NCI-H2081 treated with DMSO at 0.1 percent for 48 hours (cell line): ENCODE results near the gene SYT9.

Experiments used
- DNase-seq: peaks from one replicate; lab custom pipeline; 2025; lab: John Stamatoyannopoulos, UW

The SYT9 gene

DNA sequence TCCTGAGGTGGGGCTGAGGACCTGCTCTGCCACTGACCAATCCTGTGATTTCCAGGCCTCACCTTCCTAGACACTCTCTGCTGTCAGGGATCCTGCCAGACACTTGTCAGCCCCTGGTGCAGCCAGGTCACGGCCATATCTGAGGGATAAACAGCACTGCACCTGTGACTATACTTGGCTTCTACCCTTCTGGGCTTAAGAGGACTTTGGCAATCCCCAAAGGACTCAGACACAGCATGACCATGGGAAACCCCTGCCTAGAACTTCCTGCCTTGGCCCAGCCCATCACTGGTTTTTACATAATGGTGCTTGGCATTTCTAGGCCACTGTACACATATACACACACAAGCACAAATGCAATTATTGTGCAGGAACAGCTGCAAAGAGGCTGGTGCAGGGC is 222.0 kb downstream of the SYT9 start:
- DNase-seq: no peak

DNA sequence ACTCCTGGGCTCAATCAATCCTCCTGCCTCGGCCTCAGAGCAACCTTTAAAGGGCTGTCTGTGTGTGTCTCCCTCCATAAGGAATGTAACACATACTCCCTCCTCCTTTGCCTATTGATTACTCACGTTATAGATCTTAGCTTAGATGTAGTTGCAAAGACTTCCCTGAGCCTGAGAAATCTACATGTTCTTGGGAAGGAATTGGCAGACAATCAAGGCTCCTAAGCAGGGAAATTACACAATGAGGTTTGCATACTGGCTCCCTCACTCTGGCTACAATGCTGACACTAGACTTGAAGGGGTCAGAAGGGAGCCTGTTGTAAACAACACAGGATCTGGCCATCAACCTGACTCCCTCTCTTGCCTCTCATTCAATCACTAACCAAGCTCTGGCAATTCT is 228.4 kb downstream of the SYT9 start:
- DNase-seq: no peak

DNA sequence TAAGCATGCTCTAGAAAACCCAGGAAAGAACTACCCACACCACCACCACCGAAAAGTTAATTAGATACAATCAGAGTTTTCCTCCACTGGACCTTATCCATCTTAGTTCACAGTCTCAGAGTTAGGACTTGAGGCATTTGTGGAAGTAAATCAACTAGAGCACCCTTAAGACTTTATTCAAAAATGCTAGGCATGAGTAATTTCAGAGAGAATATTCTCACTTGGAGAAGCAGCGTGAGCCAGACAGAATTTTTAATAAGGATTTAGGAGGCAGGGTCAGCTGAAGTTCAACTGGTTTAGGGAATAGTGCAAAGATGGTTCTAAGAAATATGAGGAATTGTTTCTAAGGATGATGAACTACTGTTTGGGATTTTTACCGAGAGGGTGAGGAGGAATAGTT is 232.4 kb downstream of the SYT9 start:
- DNase-seq: no peak

DNA sequence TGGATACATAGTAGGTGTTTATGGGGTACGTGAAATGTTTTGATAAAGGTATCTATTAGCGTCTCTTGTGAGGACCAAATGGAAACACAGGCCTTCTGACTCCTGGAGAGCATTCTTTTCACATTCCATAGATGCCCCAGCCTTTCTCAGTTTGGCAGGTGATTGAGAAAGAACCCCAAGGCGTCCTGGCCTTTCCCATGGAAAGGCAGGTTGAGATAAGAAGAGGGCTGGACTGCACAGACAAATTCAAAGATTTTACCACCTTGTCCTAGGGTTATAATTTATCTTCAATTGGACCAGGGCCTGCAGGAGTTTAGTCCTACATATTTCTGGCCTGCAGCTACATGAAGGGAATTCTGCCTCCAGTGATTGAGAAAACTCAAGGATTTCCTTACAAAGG is 232.9 kb downstream of the SYT9 start:
- no peak for DNase-seq

DNA sequence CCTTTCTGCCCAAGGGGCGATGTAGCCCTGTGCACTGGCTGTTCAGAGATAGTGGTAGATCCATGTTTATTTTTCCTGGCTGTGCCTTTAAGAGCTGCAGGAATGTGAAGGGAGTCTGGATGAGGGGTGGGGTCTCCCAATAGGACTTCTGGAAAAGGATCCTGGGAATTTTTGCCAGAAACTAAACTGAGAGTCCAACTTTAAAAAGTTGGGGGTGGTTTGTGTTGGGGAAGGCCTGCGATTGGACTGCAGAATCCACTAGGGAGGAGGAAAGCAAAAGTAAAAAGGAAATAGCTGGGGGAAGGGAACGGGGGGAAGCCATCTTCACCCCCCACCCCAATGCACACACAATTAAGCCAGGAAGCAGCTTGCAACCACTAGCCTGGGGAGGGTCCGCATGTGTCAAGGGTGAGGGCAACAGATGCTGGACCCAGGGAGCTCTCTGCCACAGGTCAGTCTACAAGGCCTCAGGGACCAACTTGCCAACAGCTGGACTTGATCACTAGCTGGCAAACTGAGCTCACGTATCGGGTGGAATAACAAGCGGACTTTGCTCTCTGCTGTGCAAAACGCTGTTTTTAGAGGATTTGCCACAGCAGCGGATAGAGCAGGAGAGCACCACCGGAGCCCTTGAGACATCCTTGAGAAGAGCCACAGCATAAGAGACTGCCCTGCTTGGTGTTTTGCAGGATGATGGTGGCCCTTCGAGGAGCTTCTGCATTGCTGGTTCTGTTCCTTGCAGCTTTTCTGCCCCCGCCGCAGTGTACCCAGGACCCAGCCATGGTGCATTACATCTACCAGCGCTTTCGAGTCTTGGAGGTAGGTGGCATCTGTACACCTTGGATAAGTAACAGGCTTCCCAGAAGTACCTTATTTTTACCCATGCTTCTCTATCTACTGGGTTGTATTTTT is 233.7 kb downstream of the SYT9 start, which contains the start of gene OLFML1:
Gene OLFML1 (plus strand): TSS at position 321 of the 912 bp plus-strand sequence. CDS start 370 bp downstream, at position 691.
- no peak for DNase-seq

DNA sequence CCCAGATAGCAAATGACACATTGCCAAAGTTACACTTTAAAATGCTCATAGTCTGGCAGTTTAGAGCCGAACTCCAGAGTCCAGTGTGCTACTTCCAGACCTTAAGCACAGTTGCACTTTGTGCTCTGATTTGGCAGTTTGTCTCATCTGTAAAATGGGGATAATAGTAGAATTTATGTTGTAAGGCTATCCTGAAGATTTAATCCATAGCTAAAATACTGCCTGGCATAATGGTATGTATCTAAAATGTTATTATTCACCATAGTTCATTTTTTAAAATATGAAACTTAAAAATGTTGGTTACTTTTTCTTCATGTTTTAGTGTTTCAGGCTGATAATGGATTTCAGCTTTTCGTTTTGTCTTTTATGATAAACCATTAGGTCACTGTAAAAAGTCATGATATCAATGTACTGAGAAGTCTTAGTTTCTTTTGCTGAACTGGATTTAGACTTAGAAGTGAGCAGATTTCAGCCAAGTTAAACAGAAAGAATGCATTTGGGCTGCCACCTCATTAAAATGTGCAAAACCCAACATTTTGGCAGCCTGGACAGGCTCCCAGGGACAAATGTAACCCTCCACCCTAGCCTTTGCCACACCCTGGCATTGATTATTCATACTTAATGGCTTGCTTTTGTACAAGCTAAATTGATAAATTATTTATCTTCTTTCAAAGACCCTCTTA is 234.5 kb downstream of the SYT9 start:
- no peak for DNase-seq

DNA sequence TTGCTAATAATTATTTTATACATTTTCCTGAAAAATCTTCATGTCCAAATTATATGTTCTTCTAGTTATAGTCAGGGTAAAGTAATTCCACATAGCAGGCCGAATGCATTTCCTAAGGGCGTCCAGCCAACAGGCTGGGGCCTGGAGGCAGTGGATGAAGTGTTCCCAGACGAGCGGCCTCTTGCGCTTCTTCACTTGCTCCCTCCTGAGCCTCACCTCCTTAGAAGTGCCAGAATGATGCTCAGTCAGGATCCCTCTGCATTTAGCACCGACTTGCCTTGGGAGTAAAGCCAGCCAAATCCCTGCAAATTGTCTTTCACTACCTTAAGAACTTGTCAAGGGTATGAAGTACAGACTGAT is 235.1 kb downstream of the SYT9 start:
- DNase-seq: no peak

DNA sequence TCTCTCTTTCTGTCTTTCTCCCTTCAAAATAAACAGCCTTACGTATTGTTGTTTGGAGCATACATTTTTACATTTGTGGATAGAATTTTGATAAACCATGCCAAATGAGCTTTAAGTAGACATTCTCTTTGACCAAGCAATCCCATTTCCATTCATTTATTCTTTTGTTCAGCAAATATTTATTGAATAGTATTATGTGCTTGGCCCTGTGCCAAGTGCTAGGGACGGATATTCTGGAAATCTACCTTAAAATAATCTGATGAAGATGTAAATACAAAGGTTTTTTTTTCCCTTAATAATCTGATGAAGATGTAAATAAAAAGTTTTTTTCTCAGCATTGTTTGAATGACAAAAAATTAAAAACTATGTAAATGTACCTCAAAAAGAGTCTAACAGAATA is 235.7 kb downstream of the SYT9 start:
- no peak for DNase-seq

DNA sequence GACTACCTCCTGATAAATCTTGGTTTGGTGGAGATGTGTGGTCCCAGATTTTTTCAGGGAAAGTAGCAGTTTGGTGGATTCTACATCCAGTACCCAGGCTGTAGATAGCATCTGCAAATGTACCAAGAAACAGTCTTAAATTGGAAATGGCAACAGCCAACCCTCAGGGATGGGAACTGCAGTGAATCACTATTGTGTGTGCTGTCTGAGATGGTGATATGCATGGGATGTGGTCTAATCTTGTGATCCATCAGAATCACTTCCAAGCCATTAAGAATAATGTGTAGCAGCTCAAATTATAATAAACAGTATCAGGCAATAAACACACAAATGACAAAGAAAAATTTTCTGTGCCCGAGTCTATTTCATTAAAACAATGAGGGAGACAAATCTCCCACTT is 237.0 kb downstream of the SYT9 start:
- no peak for DNase-seq

DNA sequence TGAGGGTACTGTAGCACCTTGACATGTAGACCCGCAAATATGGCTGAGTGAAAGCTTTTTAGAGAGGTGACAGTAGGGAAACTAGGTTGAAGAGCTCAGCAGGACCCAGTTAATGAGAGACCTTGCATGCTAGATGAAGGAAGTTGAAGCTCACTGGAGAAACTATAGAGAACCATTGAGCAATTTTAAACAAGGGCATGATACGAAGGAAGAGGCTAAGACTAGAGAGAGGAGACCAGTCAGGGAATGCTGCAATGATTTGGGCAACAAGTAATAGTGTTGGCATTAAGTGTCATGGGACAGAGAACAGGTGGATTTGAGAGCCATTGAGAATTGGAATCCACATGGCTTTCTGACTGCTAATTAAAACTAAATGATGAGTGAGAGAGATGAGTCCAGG is 237.7 kb downstream of the SYT9 start:
- no peak for DNase-seq

DNA sequence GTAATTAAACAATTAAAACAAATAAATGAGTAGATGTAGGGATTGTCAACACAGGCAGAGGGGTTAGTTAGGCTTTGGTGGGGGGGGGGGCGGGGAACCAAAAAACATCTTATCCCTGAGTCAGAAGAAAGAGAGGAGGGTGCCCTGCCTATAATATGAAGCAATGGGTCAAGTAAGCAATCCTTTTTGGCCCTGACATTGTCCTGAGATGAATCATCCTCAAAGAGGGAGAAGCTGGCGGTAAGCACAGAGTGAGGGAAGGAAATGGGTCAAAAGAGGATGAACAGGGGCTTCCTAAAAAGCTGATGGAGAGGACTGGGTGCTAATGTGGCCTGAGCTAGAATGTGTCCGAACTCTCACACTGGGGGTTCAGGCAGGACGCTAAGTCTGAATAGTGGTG is 238.3 kb downstream of the SYT9 start:
- no peak for DNase-seq

DNA sequence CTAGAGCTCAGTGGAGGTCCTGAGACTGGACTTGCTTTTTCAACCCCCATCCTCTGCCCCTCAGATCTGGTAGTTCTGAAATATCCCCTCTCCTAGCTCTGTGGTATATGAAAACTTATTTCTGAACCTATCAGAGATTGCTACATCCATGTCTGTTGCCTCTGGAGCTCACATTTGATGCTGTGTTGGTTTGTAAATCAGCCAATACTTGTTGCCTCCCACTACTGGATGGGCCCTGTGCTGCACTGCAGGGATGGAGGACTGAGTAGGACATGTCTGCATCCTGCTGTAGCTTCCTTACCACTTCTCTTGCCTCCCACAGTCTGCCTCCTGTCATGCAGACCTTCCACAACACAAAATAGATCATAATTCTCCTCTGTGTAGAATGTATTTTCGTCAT is 238.8 kb downstream of the SYT9 start:
- no peak for DNase-seq

DNA sequence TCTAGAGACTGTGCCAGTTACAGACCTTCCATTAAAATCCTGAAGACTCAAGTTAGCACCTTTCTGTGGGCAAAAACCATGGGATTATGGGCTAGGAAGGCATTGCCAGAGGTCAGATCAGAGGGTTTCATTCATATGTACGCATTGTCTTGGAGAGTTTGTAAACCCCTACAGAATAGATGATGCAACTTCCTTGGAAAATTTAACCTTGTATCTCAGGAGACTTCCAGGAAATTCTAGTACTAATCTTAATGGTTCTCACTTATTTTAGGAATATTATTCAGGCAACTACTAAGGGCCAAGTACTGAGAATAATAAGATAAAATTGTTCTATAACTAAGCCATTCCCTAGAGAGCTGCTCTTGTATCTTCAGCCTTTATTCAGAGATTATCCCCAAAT is 240.5 kb downstream of the SYT9 start:
- DNase-seq: no peak

DNA sequence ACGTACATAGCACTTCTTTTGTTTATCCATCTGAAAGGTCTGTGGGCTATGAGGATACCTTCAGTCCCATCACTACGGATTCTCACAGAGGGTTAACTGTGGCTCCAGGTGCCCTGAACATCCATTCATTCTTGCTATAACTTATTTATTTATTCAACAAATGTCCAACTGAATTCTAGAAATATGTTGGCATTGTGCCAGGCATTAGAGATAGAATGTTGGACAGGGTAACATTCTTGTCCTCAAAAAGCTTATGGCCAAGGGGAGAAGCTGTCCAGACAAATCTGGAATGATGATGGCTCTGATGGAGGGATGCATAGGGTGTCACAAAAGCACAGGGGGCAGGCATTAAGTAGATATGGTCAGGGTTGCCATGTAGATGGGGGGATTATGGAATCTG is 242.0 kb downstream of the SYT9 start:
- no peak for DNase-seq

DNA sequence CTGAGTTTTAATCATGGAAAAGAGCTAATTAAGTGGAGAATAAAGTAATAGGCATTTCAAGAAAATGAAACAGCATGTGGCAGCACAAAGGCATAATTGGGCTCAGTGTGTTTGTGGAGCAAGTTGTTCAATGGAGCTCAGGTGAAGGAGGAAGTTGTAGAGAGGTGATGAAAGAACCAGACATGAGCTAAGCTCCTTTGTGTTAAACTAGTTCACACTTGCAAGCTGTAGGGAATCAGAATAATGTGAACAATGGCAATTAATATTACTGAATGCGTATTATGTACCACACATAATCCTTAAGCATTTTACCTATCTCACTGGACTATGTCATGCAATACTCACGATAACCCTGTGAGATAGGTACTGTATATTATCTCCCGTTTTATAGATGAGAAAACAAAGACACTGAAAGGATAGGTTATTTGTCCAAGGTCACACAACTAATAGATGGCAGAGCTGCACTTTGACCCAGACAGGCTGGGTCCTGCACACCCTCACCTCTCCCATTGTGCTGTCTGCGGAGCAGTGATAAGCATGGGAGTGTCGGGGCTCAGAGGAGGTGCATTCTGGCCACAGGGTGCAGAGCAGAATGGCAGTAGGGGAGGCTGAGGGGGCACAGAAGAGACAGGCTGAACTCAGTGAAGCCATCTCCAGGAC is 242.5 kb downstream of the SYT9 start:
- DNase-seq: no peak

DNA sequence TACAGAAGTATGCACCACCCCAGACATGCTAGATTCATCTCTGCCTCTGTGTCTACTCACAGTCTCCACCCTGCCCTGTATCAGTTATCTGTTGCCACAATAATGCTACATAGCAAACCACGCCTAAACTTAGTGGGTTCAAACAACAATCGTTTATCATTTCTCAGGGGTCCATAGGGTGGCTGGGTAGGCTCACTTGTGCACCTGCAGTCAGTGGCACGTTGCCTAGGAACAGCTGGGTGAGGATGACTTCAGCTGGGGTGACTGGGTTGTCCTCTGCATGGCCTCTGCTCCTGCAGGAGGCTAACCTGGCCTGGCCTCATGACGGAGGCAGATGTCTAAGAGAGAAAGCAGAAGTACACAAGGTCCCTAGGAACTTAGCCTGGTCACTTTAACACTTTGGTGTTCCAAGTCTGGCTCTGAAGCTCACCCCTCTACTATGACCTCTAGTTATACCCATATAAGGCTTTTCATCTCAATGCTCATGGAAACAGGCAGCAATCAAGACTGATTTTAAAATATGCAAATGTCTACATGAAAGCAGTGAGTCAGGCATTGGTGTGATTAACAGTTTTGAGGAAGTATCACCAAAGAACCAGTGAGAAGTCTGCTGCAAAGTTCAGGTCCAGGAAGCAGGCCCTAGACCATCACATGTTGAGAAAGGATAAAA is 244.3 kb downstream of the SYT9 start:
- no peak for DNase-seq

DNA sequence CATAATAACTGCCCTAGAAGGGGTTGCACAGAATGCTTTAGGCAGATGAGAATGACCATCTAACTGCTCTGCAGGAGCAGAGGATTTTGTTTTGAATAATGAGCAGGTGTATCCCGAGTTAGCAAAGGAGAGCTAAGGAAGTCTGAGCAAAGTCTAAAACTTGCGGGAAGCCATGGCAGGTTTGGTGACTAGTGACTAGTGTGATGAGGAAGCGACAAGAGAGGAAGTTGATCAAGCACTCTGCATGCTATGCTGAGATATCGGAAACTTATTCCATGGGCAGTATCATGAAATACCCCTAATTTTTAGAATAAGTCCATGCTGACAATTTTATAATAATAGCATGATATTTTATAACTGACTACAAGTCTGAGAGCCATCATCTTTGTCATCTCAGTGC is 246.5 kb downstream of the SYT9 start:
- no peak for DNase-seq

DNA sequence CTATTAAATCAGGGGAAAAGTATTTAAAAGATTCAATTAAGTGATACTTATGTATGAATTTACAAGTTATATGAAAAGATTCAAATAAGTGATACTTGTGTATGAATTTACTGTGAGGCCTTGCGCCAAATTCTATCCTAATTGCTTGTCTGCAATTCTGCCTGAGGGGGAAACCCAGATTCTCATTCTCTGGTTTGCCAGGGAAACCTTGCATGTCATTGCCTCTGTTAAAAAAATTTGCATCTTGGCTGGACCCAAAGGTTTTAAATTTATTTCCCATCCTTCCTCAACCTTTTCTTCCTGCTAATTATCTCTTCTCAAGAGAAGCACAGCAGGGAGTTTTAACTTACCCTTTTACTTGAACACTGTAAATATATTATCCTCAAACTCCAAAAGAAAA is 247.4 kb downstream of the SYT9 start:
- no peak for DNase-seq

DNA sequence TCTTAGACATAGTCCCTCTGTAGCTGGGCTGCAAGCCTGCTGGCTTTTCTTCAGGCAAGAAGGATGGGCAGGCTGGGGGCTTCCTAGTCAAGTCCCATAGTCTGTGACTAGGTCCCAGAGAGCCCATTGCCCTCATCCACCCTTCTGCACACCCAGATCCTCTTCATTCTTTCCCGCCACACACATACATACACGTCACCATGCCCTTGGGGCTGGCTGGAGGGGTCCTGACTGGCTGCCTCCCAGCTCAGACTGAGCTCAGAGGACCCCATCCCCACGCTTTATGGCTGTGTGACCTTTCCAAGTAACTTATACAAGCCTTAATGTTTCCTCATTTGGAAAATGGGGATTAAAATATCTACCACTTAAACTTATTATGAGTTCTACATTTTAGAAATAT is 248.5 kb downstream of the SYT9 start:
- no peak for DNase-seq

DNA sequence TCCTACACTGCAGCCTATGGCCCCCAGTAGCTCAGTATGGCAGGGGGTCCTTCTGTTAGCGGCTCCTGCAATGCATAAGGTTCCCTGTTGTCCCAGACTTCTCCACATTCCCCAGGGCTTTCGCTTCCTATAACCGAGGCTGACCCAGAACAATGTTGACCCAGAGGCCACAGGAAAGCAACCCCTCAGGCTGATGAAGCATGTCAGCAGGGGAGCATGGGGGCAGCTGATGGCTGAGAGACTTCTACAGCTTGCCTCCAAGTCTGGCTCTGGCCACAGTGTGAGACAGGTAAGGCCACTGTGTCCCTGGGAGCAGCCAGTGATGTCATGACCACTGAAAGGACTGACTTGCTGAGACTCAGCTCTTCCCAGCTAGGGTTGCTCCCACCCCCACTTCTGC is 249.5 kb downstream of the SYT9 start:
- no peak for DNase-seq

DNA sequence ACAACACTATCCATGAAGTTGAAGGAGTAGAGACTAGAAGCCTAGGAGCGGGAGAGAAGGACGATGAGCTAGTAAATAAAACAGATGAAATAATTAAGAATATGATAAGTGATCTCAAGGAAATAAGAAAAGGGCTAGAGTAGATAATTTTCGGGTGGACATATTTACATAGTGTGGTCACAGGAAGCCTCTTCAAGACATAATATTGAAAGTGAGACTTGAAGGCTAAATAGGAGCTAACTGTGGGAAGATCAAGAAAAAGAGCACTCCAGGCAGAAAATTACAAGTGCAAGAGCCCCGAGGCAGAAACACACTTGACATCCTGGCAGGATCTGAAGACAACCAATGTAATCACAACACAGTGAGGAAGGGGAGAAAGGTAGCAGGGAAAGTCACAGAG is 250.2 kb downstream of the SYT9 start:
- DNase-seq: no peak

DNA sequence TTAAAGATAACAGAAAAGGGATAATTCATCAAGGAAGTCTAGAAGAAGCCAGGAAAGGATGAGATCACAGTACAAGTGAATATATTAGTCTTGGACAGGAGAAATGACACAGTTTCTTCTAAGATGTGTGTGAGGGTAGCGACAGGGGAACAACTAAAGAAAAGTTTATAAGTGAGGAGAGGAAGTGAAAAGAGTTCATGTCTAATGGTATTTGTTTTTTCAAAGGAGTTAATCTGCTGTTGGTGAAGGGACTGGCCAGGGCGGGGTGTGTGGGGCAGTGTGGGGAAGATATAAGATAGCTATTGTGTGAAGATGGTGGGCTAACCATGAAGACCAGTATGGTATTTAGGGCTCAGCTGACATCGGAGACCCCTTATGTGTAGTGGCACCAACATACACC is 254.5 kb downstream of the SYT9 start:
- no peak for DNase-seq

DNA sequence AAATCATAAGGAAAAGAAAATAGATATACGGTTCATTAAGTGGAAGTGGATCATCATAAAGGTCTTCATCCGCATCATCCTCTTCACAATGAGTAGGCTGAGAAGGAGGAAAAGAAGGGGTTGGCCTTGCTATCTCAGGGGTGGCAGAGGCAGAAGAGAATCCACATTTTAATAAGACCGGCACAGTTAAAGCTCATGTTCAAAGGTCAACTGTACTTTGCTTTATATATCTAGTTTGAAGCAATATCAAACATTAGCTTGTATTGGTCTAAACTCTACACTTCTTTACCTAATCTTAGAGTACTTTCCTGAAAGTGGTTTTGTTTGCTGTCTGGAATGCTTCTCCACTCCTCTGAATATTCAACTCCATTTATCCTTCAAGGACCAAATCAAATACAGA is 256.4 kb downstream of the SYT9 start:
- DNase-seq: no peak
